RPMI8226 (cell line): ENCODE data around the gene MUC4.

ENCODE experiments used
- DNase-seq: peaks from one replicate; pipeline ENCODE4 v3.0.0-alpha.2; 2015

The MUC4 gene, protein sequence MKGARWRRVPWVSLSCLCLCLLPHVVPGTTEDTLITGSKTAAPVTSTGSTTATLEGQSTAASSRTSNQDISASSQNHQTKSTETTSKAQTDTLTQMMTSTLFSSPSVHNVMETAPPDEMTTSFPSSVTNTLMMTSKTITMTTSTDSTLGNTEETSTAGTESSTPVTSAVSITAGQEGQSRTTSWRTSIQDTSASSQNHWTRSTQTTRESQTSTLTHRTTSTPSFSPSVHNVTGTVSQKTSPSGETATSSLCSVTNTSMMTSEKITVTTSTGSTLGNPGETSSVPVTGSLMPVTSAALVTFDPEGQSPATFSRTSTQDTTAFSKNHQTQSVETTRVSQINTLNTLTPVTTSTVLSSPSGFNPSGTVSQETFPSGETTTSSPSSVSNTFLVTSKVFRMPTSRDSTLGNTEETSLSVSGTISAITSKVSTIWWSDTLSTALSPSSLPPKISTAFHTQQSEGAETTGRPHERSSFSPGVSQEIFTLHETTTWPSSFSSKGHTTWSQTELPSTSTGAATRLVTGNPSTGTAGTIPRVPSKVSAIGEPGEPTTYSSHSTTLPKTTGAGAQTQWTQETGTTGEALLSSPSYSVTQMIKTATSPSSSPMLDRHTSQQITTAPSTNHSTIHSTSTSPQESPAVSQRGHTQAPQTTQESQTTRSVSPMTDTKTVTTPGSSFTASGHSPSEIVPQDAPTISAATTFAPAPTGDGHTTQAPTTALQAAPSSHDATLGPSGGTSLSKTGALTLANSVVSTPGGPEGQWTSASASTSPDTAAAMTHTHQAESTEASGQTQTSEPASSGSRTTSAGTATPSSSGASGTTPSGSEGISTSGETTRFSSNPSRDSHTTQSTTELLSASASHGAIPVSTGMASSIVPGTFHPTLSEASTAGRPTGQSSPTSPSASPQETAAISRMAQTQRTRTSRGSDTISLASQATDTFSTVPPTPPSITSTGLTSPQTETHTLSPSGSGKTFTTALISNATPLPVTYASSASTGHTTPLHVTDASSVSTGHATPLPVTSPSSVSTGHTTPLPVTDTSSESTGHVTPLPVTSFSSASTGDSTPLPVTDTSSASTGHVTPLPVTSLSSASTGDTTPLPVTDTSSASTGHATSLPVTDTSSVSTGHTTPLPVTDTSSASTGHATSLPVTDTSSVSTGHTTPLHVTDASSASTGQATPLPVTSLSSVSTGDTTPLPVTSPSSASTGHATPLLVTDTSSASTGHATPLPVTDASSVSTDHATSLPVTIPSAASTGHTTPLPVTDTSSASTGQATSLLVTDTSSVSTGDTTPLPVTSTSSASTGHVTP (N-terminal part only)

DNA sequence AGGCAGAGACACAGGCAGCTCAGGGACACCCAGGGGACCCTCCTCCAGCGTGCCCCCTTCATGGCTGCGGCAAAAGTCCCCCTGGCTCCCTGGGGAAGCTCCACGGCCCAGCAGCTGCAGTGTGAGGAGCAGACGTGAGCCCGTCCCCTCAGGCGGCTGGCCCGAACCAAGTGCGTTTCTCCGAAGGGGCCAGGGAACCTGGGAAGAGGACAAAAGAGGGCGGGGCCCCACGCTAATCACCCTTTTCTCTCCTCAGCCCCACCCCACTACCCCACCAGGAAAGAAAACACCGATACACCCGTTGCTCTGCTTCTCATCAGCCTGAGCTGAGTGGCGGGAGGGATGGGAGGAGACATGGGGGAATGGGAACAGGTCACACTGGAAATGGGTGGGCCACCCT, at the start of gene MUC4:
Gene MUC4 (minus strand): TSS at position 174 of the 400 bp plus-strand sequence. CDS start 112 bp downstream, at position 62.
- no peak for DNase-seq

- DNase-seq: no peak
These were observed 48.7 kb upstream of the MUC4 start for GRCh38 chr3:195860456-195860855.

DNA sequence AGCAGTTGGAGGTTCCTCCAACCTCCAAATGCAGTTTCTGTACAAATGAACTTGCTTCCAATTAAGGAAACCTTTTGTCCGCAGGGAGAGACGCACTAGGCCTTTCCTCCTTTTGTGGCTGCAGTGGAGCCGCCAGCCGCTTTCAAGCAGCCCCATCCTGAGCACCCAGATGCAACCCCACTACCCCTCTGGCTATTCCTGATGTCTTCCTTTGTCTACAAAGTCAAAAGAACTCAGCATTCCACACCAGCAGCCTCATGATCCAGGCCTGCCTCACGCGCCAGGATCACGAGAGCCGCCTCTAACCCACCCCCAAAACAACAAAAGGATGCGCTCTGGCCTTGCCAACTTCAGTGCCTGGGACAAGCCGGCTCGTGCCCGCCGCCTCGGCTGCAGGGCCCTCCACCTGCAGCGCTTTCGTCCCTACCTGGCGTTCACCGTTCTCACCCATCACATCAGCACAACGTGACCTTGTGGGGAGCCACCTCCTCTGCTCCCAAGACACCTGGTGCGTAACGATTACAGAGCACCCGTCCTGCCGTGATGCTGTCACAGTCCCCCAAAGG, 48.2 kb upstream of the MUC4 start:
- DNase-seq: no peak

GRCh38 chr3:195859061-195859845, 47.5 kb upstream of the MUC4 start:
- DNase-seq: peak; percentile 76

DNA sequence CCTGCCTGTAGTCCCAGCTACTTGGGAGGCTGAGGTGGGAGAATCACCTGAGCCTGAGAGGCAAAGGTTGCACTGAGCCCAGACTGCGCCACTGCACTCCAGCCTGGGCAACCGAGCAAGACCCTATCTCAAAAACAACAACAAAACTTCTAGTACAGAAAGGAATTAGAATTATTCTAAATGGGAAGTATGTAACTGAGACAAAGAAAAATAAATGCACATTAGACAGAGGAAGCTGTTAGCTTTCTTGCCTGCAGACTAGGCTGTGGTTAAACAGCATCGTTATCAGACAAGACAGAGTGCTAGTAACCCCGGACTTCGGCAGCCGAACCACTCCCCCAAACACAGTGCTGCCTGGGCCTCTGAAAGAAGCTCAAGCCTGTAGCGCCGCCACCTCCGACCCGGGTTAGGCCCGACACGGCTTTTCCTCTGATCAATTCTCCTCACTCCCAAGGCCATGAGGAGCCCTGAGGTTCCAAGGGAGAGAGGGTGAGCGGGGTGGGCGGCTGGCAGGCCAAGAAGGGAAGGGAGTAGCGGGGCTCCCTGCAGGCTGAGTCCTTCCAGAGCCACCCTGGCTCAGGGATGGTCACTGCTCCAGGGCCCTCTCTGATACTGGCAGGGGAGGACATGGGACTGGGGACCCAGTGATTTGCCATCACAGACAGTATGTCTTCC, 44.8 kb upstream of the MUC4 start:
- no peak for DNase-seq

DNA sequence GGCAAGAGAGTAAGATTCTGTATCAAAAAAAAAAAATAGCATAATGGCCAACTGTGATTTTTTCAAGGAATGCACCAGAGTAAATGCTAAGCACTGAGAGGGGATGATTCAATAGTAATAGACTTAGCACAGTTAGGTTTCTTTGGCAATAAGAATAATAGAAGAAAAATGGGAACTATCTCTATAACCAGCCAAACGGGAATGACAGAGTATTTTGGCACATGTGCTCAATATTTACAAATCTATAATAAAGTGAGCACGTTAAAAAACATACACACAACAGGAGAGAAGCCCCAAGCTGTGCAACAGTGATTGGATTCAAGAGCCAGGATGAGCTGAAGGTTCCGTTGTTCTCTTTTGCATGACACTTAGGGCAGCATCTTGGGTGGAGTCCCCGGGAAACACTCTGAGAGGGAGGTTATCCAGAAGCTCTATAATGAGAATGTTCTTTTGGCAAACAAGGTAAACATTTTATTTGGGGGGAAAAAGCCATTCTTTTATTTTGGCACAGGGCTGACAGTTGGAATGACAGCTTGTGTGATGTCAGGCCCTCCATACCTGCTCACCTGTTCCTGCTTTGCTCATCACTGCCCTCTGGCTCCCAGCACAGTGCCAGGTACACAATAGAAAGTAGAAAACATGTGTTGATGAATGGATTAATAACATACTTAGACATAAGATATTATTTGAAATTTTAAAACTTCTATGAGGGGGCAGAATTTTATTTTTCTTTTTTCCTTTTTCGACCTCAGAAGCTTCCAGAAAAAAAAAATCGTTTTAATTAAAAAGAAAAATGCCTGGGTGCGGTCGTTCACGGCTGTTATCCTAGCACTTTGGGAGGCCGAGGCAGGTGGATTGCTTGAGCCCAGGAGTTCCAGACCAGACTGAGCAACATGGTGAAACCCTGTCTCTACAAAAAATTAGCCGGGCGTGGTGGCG, 44.0 kb upstream of the MUC4 start:
- peak; percentile 47 for DNase-seq

DNA sequence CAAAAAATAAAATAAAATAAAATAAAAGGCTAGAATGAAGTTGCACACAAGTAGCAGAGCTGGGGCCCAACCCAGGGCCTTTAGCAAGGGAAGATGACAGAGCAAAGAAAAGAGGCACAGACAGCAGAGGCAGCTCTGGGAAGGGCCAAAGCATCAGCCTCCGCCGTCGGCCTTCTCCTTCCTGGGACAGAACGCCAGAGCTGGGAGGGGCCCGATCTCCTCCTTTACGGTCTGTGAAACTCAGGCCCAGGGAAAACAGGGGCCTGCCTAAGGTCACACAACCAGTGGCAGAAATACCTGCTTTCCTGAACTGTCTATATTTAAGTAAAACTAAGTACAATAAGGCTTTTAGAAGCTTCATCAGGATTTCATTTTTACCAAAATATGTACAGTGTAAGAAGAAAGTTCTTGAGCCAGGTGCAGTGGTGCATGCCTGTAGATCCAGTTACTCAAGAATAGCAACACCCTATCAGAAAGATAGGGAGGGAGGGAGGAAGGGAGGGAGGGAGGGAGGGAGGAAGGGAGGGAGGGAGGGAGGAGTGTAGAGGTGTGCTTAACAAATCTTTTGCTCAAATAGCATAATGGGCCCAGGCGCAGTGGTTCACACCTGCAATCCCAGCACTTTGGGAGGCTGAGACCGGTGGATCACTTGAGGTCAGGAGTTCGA, 43.0 kb upstream of the MUC4 start:
- no peak for DNase-seq

GRCh38 chr3:195853996-195854395, 42.3 kb upstream of the MUC4 start:
- DNase-seq: no peak

- no peak for DNase-seq
These were observed 41.3 kb upstream of the MUC4 start for GRCh38 chr3:195853036-195853435.

- peak; percentile 94 for DNase-seq
These were observed 39.3 kb upstream of the MUC4 start for GRCh38 chr3:195850857-195851543.

GRCh38 chr3:195849322-195850074, 37.8 kb upstream of the MUC4 start:
- DNase-seq: no peak

DNA sequence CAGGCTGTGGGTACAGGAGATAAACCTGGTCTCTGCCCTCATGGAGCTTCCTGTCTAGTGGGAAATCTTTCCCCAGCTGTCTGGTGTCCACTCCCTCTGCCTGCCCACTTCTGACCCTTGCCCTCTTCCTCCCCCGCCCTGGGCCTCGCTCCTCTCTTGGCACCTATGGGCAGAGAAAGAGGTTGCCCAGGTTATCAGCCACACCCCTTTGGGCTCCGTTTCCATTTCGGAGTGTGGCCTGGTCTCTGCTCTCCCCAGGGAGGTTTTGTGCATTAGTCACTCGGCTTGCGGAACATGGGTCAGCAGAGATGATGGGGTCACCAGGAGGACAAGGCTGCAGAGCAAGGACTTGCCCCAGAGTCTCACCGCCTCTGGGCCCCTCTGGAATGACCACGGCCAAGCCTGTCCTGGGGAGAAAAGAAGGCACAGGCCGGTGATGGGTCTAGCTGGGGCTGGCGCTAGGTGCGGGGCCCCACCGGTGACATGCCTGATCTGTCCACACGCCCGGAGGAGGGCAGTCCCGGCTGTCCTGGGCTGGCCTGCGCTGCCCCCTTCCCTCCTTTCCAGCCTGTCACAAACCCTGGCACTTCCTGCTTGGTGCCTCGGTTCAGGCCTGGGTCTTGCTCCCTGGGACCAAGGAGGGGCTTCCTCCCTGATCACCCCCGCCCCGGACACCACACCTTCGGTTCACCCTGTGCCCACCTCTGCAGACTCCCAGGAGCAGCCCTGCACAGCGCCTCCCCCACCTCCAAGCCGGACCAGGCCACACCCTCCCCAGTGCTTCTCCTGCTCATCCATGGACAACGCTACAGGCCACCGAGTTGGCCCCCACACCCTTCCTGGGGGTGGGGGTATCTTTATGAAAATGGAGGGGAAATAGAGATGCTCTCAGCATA, 35.6 kb upstream of the MUC4 start:
- no peak for DNase-seq

- DNase-seq: no peak
These were observed 33.8 kb upstream of the MUC4 start for GRCh38 chr3:195845483-195845882.

- no peak for DNase-seq
These were observed 33.0 kb upstream of the MUC4 start for GRCh38 chr3:195844671-195845218.

- DNase-seq: no peak
These were observed 27.7 kb upstream of the MUC4 start for GRCh38 chr3:195839260-195840010.

GRCh38 chr3:195838714-195839113, 27.0 kb upstream of the MUC4 start:
- no peak for DNase-seq
